Right lobe of liver (tissue), 4 donors: Measurements from ENCODE around the gene PFN1.

ENCODE experiments used
- CTCF ChIP-seq, 4 donors: fragments of 200-600 bp in 3 of 4; fragments of 450-650 bp in 1 of 4; IDR thresholded peaks; one replicate each; pipeline versions ENCODE4 v1.5.1 to v1.8.0; 2016 to 2022; ENCODE audit warnings: antibody characterized with exemption in 4 of 4, mild to moderate bottlenecking in 2 of 4
- POLR2A ChIP-seq: fragments of 450-650 bp; IDR thresholded peaks from one replicate; pipeline ENCODE4 v1.6.1; 2017; ENCODE audit warnings: antibody characterized with exemption, mild to moderate bottlenecking
- donor health status: DM: no; HTN: no; CAD: no.
- donor health status: DM: no; HTN: no; CAD: no.
- donor health status: DM: no; HTN: yes; CAD: no.

GRCh38 chr17:4958102-4958501 is 9.8 kb upstream of the PFN1 start:
- TF ChIP-seq CTCF (IDR thresholded peaks at IDR 0.05) (no peak), POLR2A (no peak)
